Aorta (tissue), 5 donors: ENCODE measurements around the gene MAP1LC3B2. TPM values are rescaled to one million over a fixed set of nuclear protein-coding genes. Genes with fewer than 3 reads are reported as not detected.

ENCODE experiments used
- ATAC-seq: fragments of 200-7000 bp; cut with Tn5 transposase; one replicate; pipeline ENCODE4 v1.9.1; 2022; ENCODE audit warnings: moderate library complexity; ENCODE audit not compliant: low FRiP score
- DNase-seq, 2 donors: peaks; one replicate each; pipeline ENCODE4 v3.0.0-alpha.2; 2020
- H3K27ac ChIP-seq, 2 donors: one replicate each; pipeline ENCODE4 v1.5.1; 2013; ENCODE audit warnings: low read length in 2 of 2, mild to moderate bottlenecking in 2 of 2, moderate library complexity in 2 of 2, control low read depth in 1 of 2, inconsistent platforms in 1 of 2, low read depth in 1 of 2
- H3K27me3 ChIP-seq, 2 donors: one replicate each; pipeline ENCODE4 v1.6.1; 2013; ENCODE audit warnings: control low read depth in 1 of 2, low read length in 1 of 2, mild to moderate bottlenecking in 1 of 2, moderate library complexity in 1 of 2; ENCODE audit not compliant: insufficient read depth in 2 of 2, control insufficient read depth in 1 of 2
- H3K36me3 ChIP-seq, 2 donors: one replicate each; pipeline ENCODE4 v1.6.1; 2013; ENCODE audit warnings: control low read depth in 1 of 2, low read length in 1 of 2, mild to moderate bottlenecking in 1 of 2; ENCODE audit not compliant: insufficient read depth in 2 of 2, control insufficient read depth in 1 of 2
- H3K4me1 ChIP-seq, 2 donors: one replicate each; pipeline ENCODE4 v1.6.1; 2013; ENCODE audit warnings: low read length in 2 of 2, control low read depth in 1 of 2, mild to moderate bottlenecking in 1 of 2, moderate library complexity in 1 of 2; ENCODE audit not compliant: insufficient read depth in 2 of 2, control insufficient read depth in 1 of 2
- H3K4me3 ChIP-seq, 2 donors: one replicate each; pipeline ENCODE4 v1.5.1; 2013; ENCODE audit warnings: low read length in 2 of 2, control low read depth in 1 of 2, mild to moderate bottlenecking in 1 of 2
- H3K9me3 ChIP-seq: one replicate; pipeline ENCODE4 v1.6.1; 2013; ENCODE audit warnings: mild to moderate bottlenecking, low read length; ENCODE audit not compliant: control insufficient read depth
- WGBS, 2 donors: extraction: QIAGEN DNeasy Blood & Tissue Kit; methylation state at CpG; one replicate each; pipeline ENCODE4 v1.1.7; 2013; 5-methylcytosine and 5-hydroxymethylcytosine counted together
- intact Hi-C, 2 donors: fragments of 100-400 bp; cut with DNase I; formaldehyde crosslinking; loops; one replicate each; pipeline versions ENCODE4 v1.14.2 to v1.15.0; 2022
- long read RNA-seq, 2 donors: library from polyadenylated mRNA; unstranded; transcript quantifications; one replicate each; pipeline ENCODE4 v2.0.0, GENCODE V29; 2020 to 2021
- polyA plus RNA-seq, 2 donors: library from polyadenylated mRNA; stranded (reverse); fragments of 200-250 nt; gene quantifications; one replicate each; pipeline ENCODE4 v1.2.3, GENCODE V29; 2013
- total RNA-seq, 2 donors: library from RNA; stranded (reverse); fragmentation: NEBNext Ultra II Directional; extraction: Animal tissue kit (Norgen Biotek cat#: 25700); gene quantifications; one replicate each; pipeline ENCODE4 v1.2.1, GENCODE V29; 2021
- donor health status: healthy with polysubstance abuse.
- donor health status: Bipolar disorder and iron deficiency.
- donor health status: DM: no; HTN: no; CAD: no.
- donor health status: DM: no; HTN: no; CAD: no.
- donor health status: DM: yes; HTN: yes; CAD: no.

The MAP1LC3B2 gene
- total RNA-seq (1 to 10 TPM; 1.0 to 3.1 TPM), polyA plus RNA-seq (1 to 10 TPM; 2.3 to 3.5 TPM)
- long read RNA-seq, donor 1 = 0 reads
- long read RNA-seq, donor 2, partial matches to known transcripts = 0 of 1 reads
- long read RNA-seq, donor 2, other reads (novel, unspliced or antisense) = 1 of 1 reads

- 77 to 78% methylated on average over 19 of the region's 19 CpGs for WGBS, 2 donors
- Histone ChIP-seq H3K27ac (no peak within 1 kb of the TSS), H3K4me1 (no peaks in the 10 kb centered on the region), H3K36me3 (no peaks in the 10 kb centered on the region), H3K4me3 (no peak within 1 kb of the TSS), H3K27me3 (no peaks in the 10 kb centered on the region), H3K9me3 (no peaks in the 10 kb centered on the region)
- intact Hi-C loops = no loop called here
- DNase-seq (peak; percentile 62 to 79), ATAC-seq (peak; percentile 49)
Measured at GRCh38 chr12:116559162-116559935, at the start of gene MAP1LC3B2. MAP1LC3B2 (plus strand) TSS chr12:116559381; CDS start chr12:116575943, 16,562 bp downstream.

- no peak for ATAC-seq
- no peaks in the 10 kb centered on the region for H3K9me3 ChIP-seq
- no peaks in the 10 kb centered on the region for H3K36me3 ChIP-seq
- no peak for DNase-seq
- no peaks in the 10 kb centered on the region for H3K4me1 ChIP-seq
- no peak overlapping the region for H3K27ac ChIP-seq
- H3K4me3 ChIP-seq = no peak overlapping the region
- WGBS, 2 donors = 93 to 94% methylated on average over 8 of the region's 8 CpGs
- intact Hi-C loops = no loop called here
- H3K27me3 ChIP-seq = no peaks in the 10 kb centered on the region
Measured at GRCh38 chr12:116513944-116514343, 45.2 kb upstream of the MAP1LC3B2 start.

GRCh38 chr12:116515684-116516083, 43.5 kb upstream of the MAP1LC3B2 start:
- Histone ChIP-seq H3K4me1 (no peaks in the 10 kb centered on the region), H3K4me3 (no peak overlapping the region), H3K9me3 (no peaks in the 10 kb centered on the region), H3K27me3 (no peaks in the 10 kb centered on the region), H3K36me3 (no peaks in the 10 kb centered on the region), H3K27ac (no peak overlapping the region)
- ATAC-seq (no peak), DNase-seq (no peak)
- intact Hi-C loops = no loop called here
- WGBS, 2 donors = 84 to 88% methylated on average over 4 of the region's 4 CpGs

GRCh38 chr12:116516657-116517056, 42.5 kb upstream of the MAP1LC3B2 start:
- no peaks in the 10 kb centered on the region for H3K36me3 ChIP-seq
- no peaks in the 10 kb centered on the region for H3K27me3 ChIP-seq
- no peak overlapping the region for H3K27ac ChIP-seq
- intact Hi-C loops = no loop called here
- no peak for ATAC-seq
- WGBS, 2 donors = 91 to 94% methylated on average over 11 of the region's 11 CpGs
- no peak for DNase-seq
- H3K9me3 ChIP-seq = no peaks in the 10 kb centered on the region
- H3K4me3 ChIP-seq = no peak overlapping the region
- no peaks in the 10 kb centered on the region for H3K4me1 ChIP-seq

GRCh38 chr12:116517431-116518045, 41.6 kb upstream of the MAP1LC3B2 start:
- H3K4me1 ChIP-seq = no peaks in the 10 kb centered on the region
- H3K4me3 ChIP-seq = no peak overlapping the region
- no peaks in the 10 kb centered on the region for H3K9me3 ChIP-seq
- ATAC-seq (no peak), DNase-seq (no peak)
- no peaks in the 10 kb centered on the region for H3K27me3 ChIP-seq
- intact Hi-C loops = no loop called here
- no peaks in the 10 kb centered on the region for H3K36me3 ChIP-seq
- no peak overlapping the region for H3K27ac ChIP-seq
- WGBS, 2 donors = 87 to 95% methylated on average over 4 of the region's 4 CpGs

GRCh38 chr12:116520225-116520760, 38.9 kb upstream of the MAP1LC3B2 start:
- no peak for ATAC-seq
- Histone ChIP-seq H3K9me3 (no peaks in the 10 kb centered on the region), H3K27me3 (no peaks in the 10 kb centered on the region), H3K4me3 (no peak overlapping the region), H3K27ac (no peak overlapping the region), H3K4me1 (peaks cover 0 to 2% of the 10 kb centered on the region in 2 donors), H3K36me3 (no peaks in the 10 kb centered on the region)
- intact Hi-C loops = loop anchor here in 1 of 2 donors (10.0 kb wide), 1 partner anchor 245 kb away; the partner anchor contains the start of gene MED13L
- no peak for DNase-seq
- 98 to 99% methylated on average over 9 of the region's 9 CpGs for WGBS, 2 donors

GRCh38 chr12:116520801-116521471, 38.2 kb upstream of the MAP1LC3B2 start:
- ATAC-seq (no peak), DNase-seq (no peak)
- no peaks in the 10 kb centered on the region for H3K27me3 ChIP-seq
- no peak overlapping the region for H3K27ac ChIP-seq
- peaks cover 0 to 2% of the 10 kb centered on the region in 2 donors for H3K4me1 ChIP-seq
- intact Hi-C loops = loop anchor here in 1 of 2 donors (10.0 kb wide), 1 partner anchor 246 kb away; the partner anchor contains the start of gene MED13L
- no peaks in the 10 kb centered on the region for H3K36me3 ChIP-seq
- H3K4me3 ChIP-seq = no peak overlapping the region
- H3K9me3 ChIP-seq = no peaks in the 10 kb centered on the region
- 82 to 87% methylated on average over 15 of the region's 15 CpGs for WGBS, 2 donors

- Histone ChIP-seq H3K4me3 (no peak overlapping the region), H3K27me3 (no peaks in the 10 kb centered on the region), H3K4me1 (peaks cover 2 to 12% of the 10 kb centered on the region in 2 donors), H3K36me3 (no peaks in the 10 kb centered on the region), H3K9me3 (no peaks in the 10 kb centered on the region), H3K27ac (no peak overlapping the region)
- DNase-seq (no peak), ATAC-seq (no peak)
- intact Hi-C loops = loop anchor here in 1 of 2 donors (2.0 to 10.0 kb wide), 2 partner anchors 90 to 250 kb away; partner anchors contain the start of gene MED13L
- WGBS, 2 donors = 93 to 98% methylated on average over 10 of the region's 10 CpGs
Measured at GRCh38 chr12:116524311-116524710, 34.9 kb upstream of the MAP1LC3B2 start.
